ENCODE measurements around the gene C4orf46.
A peak's percentile ranks its signal among the peaks of the same experiment; 100 is the strongest.
"Not testable (repeated sequence)": the region's sequence is repeated elsewhere in the genome, so short reads cannot be mapped to it uniquely, and the experiment has no call there.

C4orf46 gene
- 10.2 to 10.5 (median 10.3) reads per million in 3 donors for total RNA-seq

- no peaks in the 10 kb centered on the region for H3K27me3 ChIP-seq (replicated peaks; ENCODE audit: control insufficient read depth, insufficient read depth, low read length, poor library complexity, severe bottlenecking)
- H3K27ac ChIP-seq (ENCODE audit: insufficient read depth, low read length, poor library complexity, severe bottlenecking), result peak within 1 kb of the TSS; percentile 90
- DNase-seq, result no peak
- peaks cover 6% of the 10 kb centered on the region for H3K4me1 ChIP-seq (ENCODE audit: control insufficient read depth, insufficient read depth, low read length, poor library complexity, severe bottlenecking)
- H3K9me3 ChIP-seq (ENCODE audit: control insufficient read depth, low read length), result no peaks in the 10 kb centered on the region
- H3K36me3 ChIP-seq (ENCODE audit: control insufficient read depth, insufficient read depth, low read length), result no peaks in the 10 kb centered on the region
- H3K4me3 ChIP-seq (ENCODE audit: insufficient read depth, low read depth, low read length, poor library complexity, severe bottlenecking), result peak within 1 kb of the TSS; percentile 98
These were observed at the start of gene C4orf46 for GRCh38 chr4:158671665-158671914. C4orf46 (minus strand) TSS chr4:158671887; CDS start chr4:158671801, 86 bp downstream.

GRCh38 chr4:158715802-158716201 lies 44.1 kb upstream of the C4orf46 start:
- Histone ChIP-seq H3K27ac (ENCODE audit: insufficient read depth, low read length, poor library complexity, severe bottlenecking) (no peak overlapping the region), H3K4me1 (ENCODE audit: control insufficient read depth, insufficient read depth, low read length, poor library complexity, severe bottlenecking) (no peaks in the 10 kb centered on the region), H3K9me3 (ENCODE audit: control insufficient read depth, low read length) (no peaks in the 10 kb centered on the region), H3K4me3 (ENCODE audit: insufficient read depth, low read depth, low read length, poor library complexity, severe bottlenecking) (no peak overlapping the region), H3K27me3 (replicated peaks; ENCODE audit: control insufficient read depth, insufficient read depth, low read length, poor library complexity, severe bottlenecking) (no peaks in the 10 kb centered on the region), H3K36me3 (ENCODE audit: control insufficient read depth, insufficient read depth, low read length) (peaks cover 76% of the 10 kb centered on the region)
- DNase-seq, result no peak

DNA sequence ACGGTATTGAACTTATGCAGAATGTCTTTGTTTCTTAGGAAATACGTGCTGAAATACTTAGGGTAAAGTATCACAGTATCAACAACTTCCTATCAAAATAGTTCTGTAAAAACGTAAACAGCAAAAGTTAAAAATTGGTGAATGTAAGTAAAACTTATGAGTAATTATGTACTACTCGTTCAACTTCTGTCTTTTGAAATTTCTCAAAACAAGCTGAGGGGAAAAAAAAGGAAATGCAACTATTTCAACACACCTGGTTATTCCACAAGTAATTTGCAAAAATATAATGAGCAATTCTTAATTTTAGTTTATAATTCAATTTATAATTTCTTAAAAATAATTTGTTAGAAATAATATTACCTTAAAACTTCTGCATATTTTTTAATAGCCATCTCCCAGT lies 43.2 kb upstream of the C4orf46 start:
- no peak for DNase-seq
- Histone ChIP-seq H3K27me3 (replicated peaks; ENCODE audit: control insufficient read depth, insufficient read depth, low read length, poor library complexity, severe bottlenecking) (no peaks in the 10 kb centered on the region), H3K4me3 (ENCODE audit: insufficient read depth, low read depth, low read length, poor library complexity, severe bottlenecking) (no peak overlapping the region), H3K27ac (ENCODE audit: insufficient read depth, low read length, poor library complexity, severe bottlenecking) (no peak overlapping the region), H3K9me3 (ENCODE audit: control insufficient read depth, low read length) (no peaks in the 10 kb centered on the region), H3K36me3 (ENCODE audit: control insufficient read depth, insufficient read depth, low read length) (peaks cover 83% of the 10 kb centered on the region), H3K4me1 (ENCODE audit: control insufficient read depth, insufficient read depth, low read length, poor library complexity, severe bottlenecking) (no peaks in the 10 kb centered on the region)

DNA sequence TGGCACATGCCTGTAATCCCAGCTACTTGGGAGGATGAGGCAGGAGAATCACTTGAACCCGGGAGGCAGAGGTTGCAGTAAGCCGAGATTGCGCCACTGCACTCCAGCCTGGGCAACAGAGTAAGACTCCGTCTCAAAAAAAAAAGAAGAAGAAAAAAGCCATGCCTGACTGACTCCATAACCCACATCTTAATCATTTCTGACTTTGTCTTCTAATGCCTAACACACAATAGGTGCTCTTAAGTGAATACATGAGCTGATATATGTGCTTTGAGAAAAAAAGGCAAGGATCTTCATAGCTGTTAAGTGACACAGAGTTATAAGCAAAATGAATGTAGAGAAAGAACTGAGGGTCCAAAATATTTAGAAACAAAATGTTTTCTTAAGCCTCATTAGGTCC lies 40.9 kb upstream of the C4orf46 start:
- not testable (repeated sequence) for H3K9me3 ChIP-seq (ENCODE audit: control insufficient read depth, low read length); H3K27ac ChIP-seq (ENCODE audit: insufficient read depth, low read length, poor library complexity, severe bottlenecking); H3K27me3 ChIP-seq (replicated peaks; ENCODE audit: control insufficient read depth, insufficient read depth, low read length, poor library complexity, severe bottlenecking); H3K4me3 ChIP-seq (ENCODE audit: insufficient read depth, low read depth, low read length, poor library complexity, severe bottlenecking); H3K4me1 ChIP-seq (ENCODE audit: control insufficient read depth, insufficient read depth, low read length, poor library complexity, severe bottlenecking); DNase-seq
- H3K36me3 ChIP-seq (ENCODE audit: control insufficient read depth, insufficient read depth, low read length), result peaks cover 77% of the 10 kb centered on the region

- H3K27me3 ChIP-seq (replicated peaks; ENCODE audit: control insufficient read depth, insufficient read depth, low read length, poor library complexity, severe bottlenecking), result no peaks in the 10 kb centered on the region
- no peak overlapping the region for H3K27ac ChIP-seq (ENCODE audit: insufficient read depth, low read length, poor library complexity, severe bottlenecking)
- H3K4me3 ChIP-seq (ENCODE audit: insufficient read depth, low read depth, low read length, poor library complexity, severe bottlenecking), result no peak overlapping the region
- DNase-seq, result no peak
- no peaks in the 10 kb centered on the region for H3K4me1 ChIP-seq (ENCODE audit: control insufficient read depth, insufficient read depth, low read length, poor library complexity, severe bottlenecking)
- H3K9me3 ChIP-seq (ENCODE audit: control insufficient read depth, low read length), result no peaks in the 10 kb centered on the region
- H3K36me3 ChIP-seq (ENCODE audit: control insufficient read depth, insufficient read depth, low read length), result peaks cover 63% of the 10 kb centered on the region
These were observed 39.1 kb upstream of the C4orf46 start for GRCh38 chr4:158710814-158711213.

DNA sequence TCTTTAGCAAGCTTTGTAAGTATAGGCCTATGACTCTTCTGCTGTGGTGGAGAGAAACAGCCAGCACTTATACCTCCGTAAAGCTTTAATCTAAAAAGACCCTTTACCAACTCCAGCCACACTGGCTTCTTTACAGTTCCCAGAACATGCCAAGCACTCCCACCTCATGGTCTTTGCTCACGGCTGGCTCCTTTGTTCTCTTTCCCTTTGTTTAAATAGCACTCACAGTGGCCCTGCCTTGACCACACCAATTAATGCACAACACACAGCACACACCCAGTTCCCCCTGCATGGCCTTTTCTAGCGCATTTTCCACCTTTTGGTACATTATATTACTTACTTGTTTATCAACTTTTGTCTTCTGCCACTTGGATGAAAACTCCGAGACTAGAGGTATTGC lies 32.6 kb upstream of the C4orf46 start:
- DNase-seq, result no peak
- Histone ChIP-seq H3K4me3 (ENCODE audit: insufficient read depth, low read depth, low read length, poor library complexity, severe bottlenecking) (no peak overlapping the region), H3K27me3 (replicated peaks; ENCODE audit: control insufficient read depth, insufficient read depth, low read length, poor library complexity, severe bottlenecking) (no peaks in the 10 kb centered on the region), H3K36me3 (ENCODE audit: control insufficient read depth, insufficient read depth, low read length) (peaks cover 21% of the 10 kb centered on the region), H3K9me3 (ENCODE audit: control insufficient read depth, low read length) (no peaks in the 10 kb centered on the region), H3K27ac (ENCODE audit: insufficient read depth, low read length, poor library complexity, severe bottlenecking) (no peak overlapping the region), H3K4me1 (ENCODE audit: control insufficient read depth, insufficient read depth, low read length, poor library complexity, severe bottlenecking) (no peaks in the 10 kb centered on the region)

DNA sequence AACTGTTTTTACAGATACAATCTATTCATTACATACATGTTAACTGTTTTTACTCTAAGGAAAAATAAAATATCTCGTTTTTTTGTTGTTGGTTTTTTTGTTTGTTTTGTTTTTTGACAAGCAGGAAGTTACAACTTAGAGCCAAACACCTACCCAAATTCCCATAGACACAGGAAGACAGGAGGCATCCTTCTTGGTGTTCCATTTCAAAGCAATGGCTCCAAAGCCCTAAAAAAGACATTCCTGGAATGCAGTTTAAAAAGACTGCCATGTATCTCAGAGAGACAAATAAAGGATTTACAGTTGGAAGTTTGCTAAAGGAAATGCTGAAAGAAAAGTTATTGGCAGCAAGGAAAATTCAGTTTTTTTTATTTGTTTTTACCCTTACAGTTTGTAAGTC lies 17.1 kb upstream of the C4orf46 start:
- H3K27me3 ChIP-seq (replicated peaks; ENCODE audit: control insufficient read depth, insufficient read depth, low read length, poor library complexity, severe bottlenecking), result no peaks in the 10 kb centered on the region
- H3K4me3 ChIP-seq (ENCODE audit: insufficient read depth, low read depth, low read length, poor library complexity, severe bottlenecking), result no peak overlapping the region
- H3K9me3 ChIP-seq (ENCODE audit: control insufficient read depth, low read length), result no peaks in the 10 kb centered on the region
- DNase-seq, result no peak
- H3K36me3 ChIP-seq (ENCODE audit: control insufficient read depth, insufficient read depth, low read length), result peaks cover 3% of the 10 kb centered on the region
- no peak overlapping the region for H3K27ac ChIP-seq (ENCODE audit: insufficient read depth, low read length, poor library complexity, severe bottlenecking)
- H3K4me1 ChIP-seq (ENCODE audit: control insufficient read depth, insufficient read depth, low read length, poor library complexity, severe bottlenecking), result no peaks in the 10 kb centered on the region

- no peak overlapping the region for H3K4me3 ChIP-seq (ENCODE audit: insufficient read depth, low read depth, low read length, poor library complexity, severe bottlenecking)
- H3K27ac ChIP-seq (ENCODE audit: insufficient read depth, low read length, poor library complexity, severe bottlenecking), result no peak overlapping the region
- no peaks in the 10 kb centered on the region for H3K9me3 ChIP-seq (ENCODE audit: control insufficient read depth, low read length)
- no peaks in the 10 kb centered on the region for H3K4me1 ChIP-seq (ENCODE audit: control insufficient read depth, insufficient read depth, low read length, poor library complexity, severe bottlenecking)
- no peaks in the 10 kb centered on the region for H3K27me3 ChIP-seq (replicated peaks; ENCODE audit: control insufficient read depth, insufficient read depth, low read length, poor library complexity, severe bottlenecking)
- no peak for DNase-seq
- peaks cover 3% of the 10 kb centered on the region for H3K36me3 ChIP-seq (ENCODE audit: control insufficient read depth, insufficient read depth, low read length)
These were observed 10.4 kb upstream of the C4orf46 start for GRCh38 chr4:158682066-158682465.

- Histone ChIP-seq H3K4me3 (ENCODE audit: insufficient read depth, low read depth, low read length, poor library complexity, severe bottlenecking) (no peak overlapping the region), H3K27me3 (replicated peaks; ENCODE audit: control insufficient read depth, insufficient read depth, low read length, poor library complexity, severe bottlenecking) (no peaks in the 10 kb centered on the region), H3K4me1 (ENCODE audit: control insufficient read depth, insufficient read depth, low read length, poor library complexity, severe bottlenecking) (no peaks in the 10 kb centered on the region), H3K36me3 (ENCODE audit: control insufficient read depth, insufficient read depth, low read length) (peaks cover 3% of the 10 kb centered on the region), H3K9me3 (ENCODE audit: control insufficient read depth, low read length) (no peaks in the 10 kb centered on the region), H3K27ac (ENCODE audit: insufficient read depth, low read length, poor library complexity, severe bottlenecking) (no peak overlapping the region)
- DNase-seq, result no peak
These were observed 9.9 kb upstream of the C4orf46 start for GRCh38 chr4:158681629-158682028.

DNA sequence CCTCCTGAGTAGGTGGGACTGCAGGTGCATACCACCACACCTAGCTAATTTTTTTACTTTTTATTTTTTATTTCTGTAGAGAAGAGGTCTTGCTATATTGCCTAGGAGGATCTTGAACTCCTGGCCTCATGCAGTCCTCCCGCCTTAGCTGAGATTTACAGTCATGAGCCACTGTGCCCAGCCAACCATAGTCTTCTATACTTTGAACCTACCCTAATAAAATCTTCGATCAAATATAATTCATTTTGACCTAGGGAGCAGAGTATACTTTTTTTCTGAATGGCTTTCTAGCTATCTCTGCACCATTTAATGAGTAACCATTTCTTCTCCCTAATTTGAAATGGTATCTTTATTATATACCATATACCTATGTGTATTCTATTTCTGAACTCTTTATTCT lies 7.1 kb upstream of the C4orf46 start:
- no peaks in the 10 kb centered on the region for H3K4me1 ChIP-seq (ENCODE audit: control insufficient read depth, insufficient read depth, low read length, poor library complexity, severe bottlenecking)

DNA sequence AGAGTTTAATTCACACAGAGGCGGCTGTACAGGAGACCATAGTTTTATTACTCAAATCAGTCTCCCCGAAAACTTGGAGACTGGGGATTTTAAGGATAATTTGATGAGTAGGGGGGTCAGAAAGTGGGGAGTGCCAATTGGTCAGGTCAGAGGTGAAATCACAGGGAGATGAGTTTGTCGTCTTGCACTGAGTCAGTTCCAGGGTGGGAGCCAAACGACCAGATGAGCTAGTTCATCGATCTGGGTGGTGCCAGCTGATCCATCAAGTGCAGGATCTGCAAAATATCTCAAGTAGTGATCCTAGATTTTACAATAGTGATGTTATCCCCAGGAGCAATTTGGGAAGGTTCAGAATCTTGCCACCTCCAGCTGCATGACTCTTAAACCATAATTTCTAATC lies 4.4 kb upstream of the C4orf46 start:
- H3K4me3 ChIP-seq (ENCODE audit: insufficient read depth, low read depth, low read length, poor library complexity, severe bottlenecking), result no peak overlapping the region
- H3K27me3 ChIP-seq (replicated peaks; ENCODE audit: control insufficient read depth, insufficient read depth, low read length, poor library complexity, severe bottlenecking), result no peaks in the 10 kb centered on the region
- H3K27ac ChIP-seq (ENCODE audit: insufficient read depth, low read length, poor library complexity, severe bottlenecking), result no peak overlapping the region
- no peaks in the 10 kb centered on the region for H3K36me3 ChIP-seq (ENCODE audit: control insufficient read depth, insufficient read depth, low read length)
- H3K9me3 ChIP-seq (ENCODE audit: control insufficient read depth, low read length), result no peaks in the 10 kb centered on the region
- no peak for DNase-seq
- peaks cover under 1% of the 10 kb centered on the region for H3K4me1 ChIP-seq (ENCODE audit: control insufficient read depth, insufficient read depth, low read length, poor library complexity, severe bottlenecking)

More for the DNA sequence above, 7.1 kb upstream of the C4orf46 start:
- no peak overlapping the region for H3K4me3 ChIP-seq (ENCODE audit: insufficient read depth, low read depth, low read length, poor library complexity, severe bottlenecking)
- no peak for DNase-seq
- no peaks in the 10 kb centered on the region for H3K27me3 ChIP-seq (replicated peaks; ENCODE audit: control insufficient read depth, insufficient read depth, low read length, poor library complexity, severe bottlenecking)
- no peak overlapping the region for H3K27ac ChIP-seq (ENCODE audit: insufficient read depth, low read length, poor library complexity, severe bottlenecking)
- H3K9me3 ChIP-seq (ENCODE audit: control insufficient read depth, low read length), result no peaks in the 10 kb centered on the region
- H3K36me3 ChIP-seq (ENCODE audit: control insufficient read depth, insufficient read depth, low read length), result no peaks in the 10 kb centered on the region
